GM21526 (cell line): ENCODE measurements around the gene RASIP1.

Experiments
- ATAC-seq: cut with Tn5 transposase; IDR thresholded peaks from one replicate; pipeline ENCODE4 v1.9.1; 2021; ENCODE audit warnings: moderate library complexity; ENCODE audit not compliant: unreplicated experiment, low FRiP score

The RASIP1 gene

GRCh38 chr19:48756686-48757085 lies 16.3 kb upstream of the RASIP1 start:
- ATAC-seq, result no peak

GRCh38 chr19:48756212-48756611 lies 15.8 kb upstream of the RASIP1 start:
- ATAC-seq, result no peak

- ATAC-seq, result no peak
These were observed 15.4 kb upstream of the RASIP1 start for GRCh38 chr19:48755787-48756186.

DNA sequence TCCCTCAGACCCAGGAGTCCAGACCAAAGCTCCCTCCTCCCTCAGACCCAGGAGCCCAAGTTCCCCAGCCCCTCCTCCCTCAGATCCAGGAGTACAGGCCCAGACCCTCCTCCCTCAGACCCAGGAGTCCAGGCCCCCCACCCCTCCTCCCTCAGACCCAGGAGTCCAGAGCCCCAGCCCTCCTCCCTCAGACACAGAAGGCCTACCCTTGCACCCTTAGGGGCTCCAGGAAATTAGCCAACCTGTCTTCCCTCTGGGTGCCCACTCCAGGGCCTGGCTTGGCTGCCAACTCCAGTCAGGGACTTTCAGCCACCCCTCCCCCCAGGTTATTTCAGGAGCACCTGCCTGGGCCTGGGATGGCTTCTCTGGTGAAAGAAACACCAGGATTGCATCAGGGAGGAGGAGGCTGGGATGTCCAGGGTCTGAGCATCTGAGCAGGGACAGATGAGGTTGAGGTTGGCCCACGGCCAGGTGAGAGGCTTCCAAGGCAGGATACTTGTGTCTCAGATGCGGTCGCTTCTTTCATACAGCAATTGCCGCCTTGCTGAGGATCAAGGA lies 14.8 kb upstream of the RASIP1 start, which contains the start of gene FGF21:
TSS of gene FGF21 (plus strand) at position 441 of the 558 bp plus-strand sequence. CDS start 713 bp downstream, outside the sequence.
- no peak for ATAC-seq

GRCh38 chr19:48752496-48753365 lies 12.3 kb upstream of the RASIP1 start, which contains the start of gene FUT1:
Gene FUT1, minus strand, starts transcription at chr19:48752641. Its CDS starts 1,360 bp downstream, at chr19:48751281.
- ATAC-seq, result no peak

DNA sequence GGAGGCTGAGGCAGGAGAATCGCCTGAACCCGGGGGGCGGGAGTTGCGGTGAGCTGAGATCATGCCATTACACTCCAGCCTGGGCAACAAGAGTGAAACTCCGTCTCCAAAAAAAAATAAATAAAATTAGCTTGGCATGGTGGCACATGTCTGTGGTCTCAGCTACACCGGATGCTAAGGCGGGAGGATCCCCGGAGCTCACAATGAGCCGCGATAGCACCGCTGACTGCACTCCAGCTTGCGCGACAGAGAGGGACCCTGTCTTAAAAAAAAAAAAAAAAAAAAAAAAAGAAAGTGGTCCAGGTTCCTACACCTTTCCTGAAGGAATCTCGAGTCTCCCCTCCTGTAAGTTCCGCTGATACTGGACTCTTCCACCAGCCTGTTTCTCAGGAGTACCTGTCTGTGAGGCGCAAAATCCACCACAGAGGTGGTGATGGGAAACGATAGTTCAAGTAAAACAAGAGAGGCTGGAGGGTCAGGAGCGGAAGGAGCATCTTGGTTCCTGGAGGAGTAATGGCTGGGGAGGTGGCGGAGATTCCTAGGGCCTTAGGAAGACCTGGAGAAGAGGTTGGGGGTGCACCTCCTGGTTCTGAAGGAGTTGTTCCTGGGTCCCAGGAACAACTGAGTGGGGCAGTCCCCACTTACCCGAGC lies 11.6 kb upstream of the RASIP1 start:
- no peak for ATAC-seq

- ATAC-seq, result no peak
These were observed 10.5 kb upstream of the RASIP1 start for GRCh38 chr19:48750771-48751504.

- no peak for ATAC-seq
These were observed 9.9 kb upstream of the RASIP1 start for GRCh38 chr19:48750351-48750750.

DNA sequence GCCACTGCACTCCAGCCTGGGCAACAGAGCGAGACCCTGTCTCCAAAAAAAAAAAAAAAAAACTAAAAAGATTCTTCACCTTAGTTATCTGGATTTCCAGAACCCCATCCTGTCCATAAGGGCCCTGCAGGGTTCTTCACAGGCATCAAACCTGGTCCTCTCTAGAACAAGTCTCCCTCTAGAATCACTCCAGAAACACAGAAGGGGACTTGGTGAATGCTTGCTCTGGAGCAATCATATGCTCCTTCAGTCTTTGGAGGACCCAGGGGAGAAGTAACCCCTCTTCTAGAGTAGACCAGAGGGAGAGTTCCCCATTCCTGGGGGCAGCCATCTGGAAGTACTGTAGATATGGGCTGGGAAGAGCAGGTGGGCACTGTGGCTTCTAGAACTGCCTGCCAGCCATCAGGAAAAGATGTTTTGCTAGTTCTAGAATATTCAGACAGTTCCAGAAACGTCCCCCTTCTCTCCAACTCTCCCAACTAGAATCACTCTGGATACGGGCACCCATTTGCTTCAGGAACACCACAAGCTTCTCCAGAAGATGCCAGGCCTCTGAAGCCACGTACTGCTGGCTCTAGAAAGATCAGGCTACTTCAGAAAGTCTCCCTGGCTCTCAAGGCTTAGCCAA lies 9.3 kb upstream of the RASIP1 start:
- ATAC-seq, result no peak

GRCh38 chr19:48746738-48747575 lies 6.5 kb upstream of the RASIP1 start, which contains the start of gene IZUMO1:
Gene IZUMO1, minus strand, starts transcription at chr19:48746909. Its CDS starts 1,050 bp downstream, at chr19:48745859.
- no peak for ATAC-seq

- no peak for ATAC-seq
These were observed 5.7 kb upstream of the RASIP1 start for GRCh38 chr19:48746110-48746509.

DNA sequence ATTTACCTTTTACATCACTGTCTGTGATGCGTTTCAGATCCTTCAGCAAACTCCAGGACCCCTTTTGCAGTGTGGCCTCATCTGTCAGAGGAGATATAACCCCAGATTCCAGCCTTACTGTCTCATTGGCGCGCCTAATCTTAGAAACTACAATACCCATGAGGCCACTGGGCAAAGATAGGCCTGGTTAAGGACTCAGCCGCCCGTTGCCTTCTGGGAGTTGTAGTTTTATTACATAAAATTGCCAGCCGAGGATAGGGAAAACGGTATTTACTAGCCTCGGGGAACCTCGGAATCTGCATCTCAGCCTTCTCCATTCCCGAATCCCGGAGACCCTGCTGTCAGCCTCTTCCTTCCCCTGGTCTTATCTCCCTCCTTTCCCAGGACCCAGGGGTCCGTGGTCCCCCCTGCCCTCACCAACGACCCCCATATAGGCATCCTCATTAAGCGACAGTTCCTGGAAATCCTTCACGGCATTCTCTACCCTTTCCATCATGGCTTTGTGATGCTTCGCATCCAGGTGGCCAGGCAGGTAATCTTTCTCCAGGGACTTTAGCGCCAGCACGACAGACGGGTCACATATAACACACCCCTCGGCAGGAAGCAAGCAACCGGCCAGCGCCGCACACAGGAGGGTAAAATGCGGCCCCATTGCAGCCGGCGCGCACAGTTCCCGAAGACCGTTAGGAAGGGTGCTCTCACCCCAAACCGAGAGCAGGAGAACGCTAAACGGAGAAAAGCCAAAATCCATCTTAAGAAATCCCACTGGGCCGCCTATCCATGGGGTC lies 5.0 kb upstream of the RASIP1 start:
- no peak for ATAC-seq

DNA sequence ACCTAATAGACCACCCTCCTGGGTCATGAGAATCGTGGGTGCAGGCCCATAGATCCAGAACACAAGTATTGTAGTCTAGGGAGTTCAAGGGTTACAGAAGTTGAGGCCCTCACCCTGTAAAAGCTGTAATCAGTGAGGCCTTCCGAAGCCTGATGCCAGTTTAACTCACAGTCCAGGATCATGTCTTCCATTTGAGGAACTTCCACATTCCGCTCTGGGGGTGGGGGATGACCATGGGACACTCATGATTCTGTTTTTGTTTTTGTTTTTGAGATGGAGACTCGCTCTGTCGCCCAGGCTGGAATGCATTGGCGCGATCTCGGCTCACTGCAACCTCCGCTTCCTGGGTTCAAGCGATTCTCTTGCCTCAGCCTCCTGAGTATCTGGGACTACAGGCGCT lies 1.7 kb upstream of the RASIP1 start:
- no peak for ATAC-seq

DNA sequence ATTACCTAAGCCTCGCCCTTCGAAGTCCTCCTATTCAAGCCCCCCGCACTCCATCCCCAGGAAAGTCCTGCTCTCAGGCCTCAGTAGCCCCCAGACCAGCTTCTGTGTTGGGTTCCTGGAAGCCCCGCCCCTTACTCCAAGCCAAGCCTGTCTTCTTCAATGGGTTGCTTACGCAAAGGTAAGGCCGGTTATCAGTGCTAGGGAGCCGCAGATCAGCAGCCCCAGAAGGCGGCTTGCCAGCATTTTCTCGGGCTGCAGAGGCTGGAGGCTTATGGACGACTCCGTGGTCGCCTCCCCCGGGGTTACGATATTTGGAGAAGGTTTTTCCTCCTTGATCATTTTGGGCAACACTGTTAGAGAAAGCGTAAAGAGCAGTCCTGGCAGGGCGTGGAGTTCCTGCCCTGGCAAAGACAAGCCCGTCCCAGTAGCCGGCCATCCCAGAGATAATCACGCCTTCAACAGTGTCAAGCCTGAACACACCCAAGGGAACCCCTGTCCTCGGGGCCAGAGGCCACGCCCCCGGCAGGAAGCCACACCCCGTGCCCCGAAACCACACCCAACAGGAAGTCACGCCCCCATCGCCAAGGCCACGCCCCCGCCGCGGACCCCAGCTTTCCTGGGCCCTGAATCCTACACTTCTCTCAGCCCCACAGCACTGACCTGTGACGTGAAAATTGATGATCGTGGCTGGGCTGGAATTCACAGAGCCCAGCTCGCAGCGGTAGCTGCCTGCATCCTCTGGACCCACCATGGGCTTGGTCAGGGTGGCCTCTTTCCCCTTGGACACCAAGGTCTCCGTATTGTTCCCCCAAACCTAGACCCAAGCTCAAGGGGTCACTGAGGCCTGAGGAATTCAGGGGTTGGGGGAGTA lies 954 bp upstream of the RASIP1 start:
- ATAC-seq, result no peak

- no peak for ATAC-seq
These were observed 826 bp downstream of the RASIP1 start for GRCh38 chr19:48739404-48740163.

- ATAC-seq, result peak; percentile 71
These were observed 1.6 kb downstream of the RASIP1 start for GRCh38 chr19:48738557-48739403.
